Liver (tissue), 9 donors: ENCODE data around the gene TIRAP. TPM values are rescaled to one million over a fixed set of nuclear protein-coding genes. Genes with fewer than 3 reads are reported as not detected.

Experiments
- DNase-seq: peaks from one replicate; pipeline ENCODE4 v3.0.0-alpha.2; 2017; ENCODE audit warnings: low spot score
- H3K27ac ChIP-seq, 2 donors: one replicate each; pipeline ENCODE4 v1.7.0; 2013; ENCODE audit warnings: inconsistent platforms in 2 of 2, low read length in 2 of 2, control low read depth in 1 of 2, low read depth in 1 of 2, mild to moderate bottlenecking in 1 of 2
- H3K27me3 ChIP-seq, 4 donors: one replicate each; pipeline versions ENCODE4 v1.6.1 to v1.7.0; 2013; ENCODE audit warnings: low read length in 3 of 4, inconsistent platforms in 1 of 4, mild to moderate bottlenecking in 1 of 4, moderate library complexity in 1 of 4; ENCODE audit not compliant: control insufficient read depth in 4 of 4, insufficient read depth in 4 of 4
- H3K36me3 ChIP-seq, 4 donors: one replicate each; pipeline versions ENCODE4 v1.6.1 to v1.7.0; 2013; ENCODE audit warnings: low read length in 3 of 4, mild to moderate bottlenecking in 3 of 4, low read depth in 1 of 4, moderate library complexity in 1 of 4; ENCODE audit not compliant: control insufficient read depth in 4 of 4, insufficient read depth in 3 of 4
- H3K4me1 ChIP-seq, 4 donors: one replicate each; pipeline versions ENCODE4 v1.6.1 to v1.7.0; 2013; ENCODE audit warnings: low read length in 3 of 4, mild to moderate bottlenecking in 3 of 4, moderate library complexity in 1 of 4; ENCODE audit not compliant: control insufficient read depth in 4 of 4, insufficient read depth in 4 of 4
- H3K4me3 ChIP-seq, 3 donors: one replicate each; pipeline versions ENCODE4 v1.6.1 to v1.7.0; 2013; ENCODE audit warnings: low read length in 3 of 3, control low read depth in 1 of 3, low read depth in 1 of 3, mild to moderate bottlenecking in 1 of 3
- H3K9ac ChIP-seq, 2 donors: one replicate each; pipeline ENCODE4 v1.7.0; 2013; ENCODE audit warnings: low read length in 2 of 2, mild to moderate bottlenecking in 2 of 2, moderate library complexity in 2 of 2, control low read depth in 1 of 2, low read depth in 1 of 2
- H3K9me3 ChIP-seq, 4 donors: one replicate each; pipeline versions ENCODE4 v1.6.1 to v1.7.0; 2013; ENCODE audit warnings: low read length in 3 of 4; ENCODE audit not compliant: control insufficient read depth in 4 of 4
- ATF3 ChIP-seq: IDR thresholded peaks from 2 replicates; pipeline ENCODE4 v1.6.1; 2016; ENCODE audit warnings: antibody characterized with exemption
- EGR1 ChIP-seq, 2 donors: IDR thresholded peaks; 2 replicates each; pipeline ENCODE4 v1.6.1; 2016 to 2018; ENCODE audit warnings: antibody characterized with exemption in 2 of 2, low read depth in 2 of 2
- FOXA1 ChIP-seq: IDR thresholded peaks from 2 replicates; pipeline ENCODE4 v1.6.1; 2016; ENCODE audit warnings: antibody characterized with exemption
- FOXA2 ChIP-seq: IDR thresholded peaks from 2 replicates; pipeline ENCODE4 v1.6.1; 2016; ENCODE audit warnings: antibody characterized with exemption
- GABPA ChIP-seq, 2 donors: IDR thresholded peaks in 1 of 2; conservative IDR thresholded peaks in 1 of 2; 2 replicates each; pipeline ENCODE4 v1.6.1; 2016; ENCODE audit warnings: antibody characterized with exemption in 2 of 2, mild to moderate bottlenecking in 1 of 2, moderate library complexity in 1 of 2
- HNF4A ChIP-seq, 2 donors: conservative IDR thresholded peaks; 2 replicates each; pipeline ENCODE4 v1.6.1; 2016; ENCODE audit warnings: antibody characterized with exemption in 2 of 2, mild to moderate bottlenecking in 2 of 2
- HNF4G ChIP-seq: IDR thresholded peaks from 2 replicates; pipeline ENCODE4 v1.6.1; 2016; ENCODE audit warnings: antibody characterized with exemption
- JUND ChIP-seq, 2 donors: IDR thresholded peaks; 2 replicates each; pipeline ENCODE4 v1.6.1; 2016; ENCODE audit warnings: antibody characterized with exemption in 2 of 2
- MAX ChIP-seq: IDR thresholded peaks from 2 replicates; pipeline ENCODE4 v1.6.1; 2016; ENCODE audit warnings: antibody characterized with exemption
- NR2F2 ChIP-seq: IDR thresholded peaks from 2 replicates; pipeline ENCODE4 v1.6.1; 2016; ENCODE audit warnings: antibody characterized with exemption
- RAD21 ChIP-seq, 2 donors: IDR thresholded peaks; 2 replicates each; pipeline ENCODE4 v1.6.1; 2016; ENCODE audit warnings: antibody characterized with exemption in 2 of 2, mild to moderate bottlenecking in 2 of 2
- REST ChIP-seq: IDR thresholded peaks from 2 replicates; pipeline ENCODE4 v1.6.1; 2016; ENCODE audit warnings: antibody characterized with exemption, mild to moderate bottlenecking
- RXRA ChIP-seq, 2 donors: IDR thresholded peaks; 2 replicates each; pipeline ENCODE4 v1.6.1; 2017 to 2018; ENCODE audit warnings: antibody characterized with exemption in 2 of 2, mild to moderate bottlenecking in 1 of 2
- SP1 ChIP-seq: IDR thresholded peaks from 2 replicates; pipeline ENCODE4 v1.6.1; 2018; ENCODE audit warnings: antibody characterized with exemption, mild to moderate bottlenecking
- TAF1 ChIP-seq: conservative IDR thresholded peaks from 2 replicates; pipeline ENCODE4 v1.6.1; 2016; ENCODE audit warnings: antibody characterized with exemption, mild to moderate bottlenecking
- YY1 ChIP-seq: IDR thresholded peaks from 2 replicates; pipeline ENCODE4 v1.6.1; 2016; ENCODE audit warnings: antibody characterized with exemption, mild to moderate bottlenecking
- ZBTB33 ChIP-seq: IDR thresholded peaks from 2 replicates; pipeline ENCODE4 v1.6.1; 2016; ENCODE audit warnings: antibody characterized with exemption
- WGBS: extraction: QIAGEN DNeasy Blood & Tissue Kit; methylation state at CpG from one replicate; pipeline ENCODE4 v1.1.7; 2013; 5-methylcytosine and 5-hydroxymethylcytosine counted together
- polyA plus RNA-seq, 2 donors: library from polyadenylated mRNA; stranded (reverse) in 1 of 2; unstranded in 1 of 2; fragments of 200-250 nt in 1 of 2; fragments of >200 nt in 1 of 2; fragmentation: Nextera tagmentation in 1 of 2; extraction: Ambion mirVana in 1 of 2; gene quantifications; one replicate each; pipeline versions ENCODE4 v1.2.1 to v1.2.3, GENCODE V29; 2013 to 2015
- total RNA-seq, 2 donors: library from RNA; depleted of rRNA; stranded (reverse); fragments of >200 nt; gene quantifications; one replicate each; pipeline ENCODE4 v1.2.3, GENCODE V29; 2014
- TF ChIP-seq, protein P1 (sequence below): fragments of 150-350 bp; IDR thresholded peaks from 2 replicates; pipeline ENCODE4 v1.5.1; 2017; ENCODE audit warnings: improper control_type of control experiment, low read depth, low read length; ENCODE audit not compliant: missing input control
- donor health status: healthy.
- donor health status: healthy.
- donor health status: healthy.
- donor health status: healthy.
- donor health status: healthy.

The TIRAP gene
- total and polyA plus RNA-seq, 4 donors, result 3.9 to 9.5 (median 6.4) TPM

GRCh38 chr11:126233391-126233790 is 49.5 kb upstream of the TIRAP start:
- no peaks in the 10 kb centered on the region for H3K27me3 ChIP-seq
- no peak overlapping the region for H3K27ac ChIP-seq
- DNase-seq, result no peak
- H3K9ac ChIP-seq, result no peak overlapping the region
- TF ChIP-seq YY1 (no peak), REST (no peak), GABPA (IDR thresholded peaks at IDR 0.05 in 1 of 2, conservative IDR thresholded peaks at IDR 0.05 in 1 of 2) (no peak), RAD21 (IDR thresholded peaks at IDR 0.05) (no peak), EGR1 (IDR thresholded peaks at IDR 0.05; ENCODE audit: low read depth in 2 of 2) (no peak), HNF4G (no peak), ZBTB33 (no peak), FOXA1 (no peak), ATF3 (no peak), TAF1 (no peak), JUND (IDR thresholded peaks at IDR 0.05) (no peak), NR2F2 (no peak), HNF4A (conservative IDR thresholded peaks at IDR 0.05) (no peak), SP1 (no peak), RXRA (IDR thresholded peaks at IDR 0.05) (no peak), MAX (no peak), FOXA2 (no peak)
- TF ChIP-seq, protein P1, sequence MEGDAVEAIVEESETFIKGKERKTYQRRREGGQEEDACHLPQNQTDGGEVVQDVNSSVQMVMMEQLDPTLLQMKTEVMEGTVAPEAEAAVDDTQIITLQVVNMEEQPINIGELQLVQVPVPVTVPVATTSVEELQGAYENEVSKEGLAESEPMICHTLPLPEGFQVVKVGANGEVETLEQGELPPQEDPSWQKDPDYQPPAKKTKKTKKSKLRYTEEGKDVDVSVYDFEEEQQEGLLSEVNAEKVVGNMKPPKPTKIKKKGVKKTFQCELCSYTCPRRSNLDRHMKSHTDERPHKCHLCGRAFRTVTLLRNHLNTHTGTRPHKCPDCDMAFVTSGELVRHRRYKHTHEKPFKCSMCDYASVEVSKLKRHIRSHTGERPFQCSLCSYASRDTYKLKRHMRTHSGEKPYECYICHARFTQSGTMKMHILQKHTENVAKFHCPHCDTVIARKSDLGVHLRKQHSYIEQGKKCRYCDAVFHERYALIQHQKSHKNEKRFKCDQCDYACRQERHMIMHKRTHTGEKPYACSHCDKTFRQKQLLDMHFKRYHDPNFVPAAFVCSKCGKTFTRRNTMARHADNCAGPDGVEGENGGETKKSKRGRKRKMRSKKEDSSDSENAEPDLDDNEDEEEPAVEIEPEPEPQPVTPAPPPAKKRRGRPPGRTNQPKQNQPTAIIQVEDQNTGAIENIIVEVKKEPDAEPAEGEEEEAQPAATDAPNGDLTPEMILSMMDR, result no peak
- no peak overlapping the region for H3K4me3 ChIP-seq
- H3K36me3 ChIP-seq, result peaks cover 0 to 6% (median 4%) of the 10 kb centered on the region in 4 donors
- 98% methylated on average over 4 of the region's 4 CpGs for WGBS
- no peaks in the 10 kb centered on the region for H3K9me3 ChIP-seq
- peaks cover 4 to 10% (median 7%) of the 10 kb centered on the region in 4 donors for H3K4me1 ChIP-seq
